ENCODE data around the gene CCDC146.

DNA sequence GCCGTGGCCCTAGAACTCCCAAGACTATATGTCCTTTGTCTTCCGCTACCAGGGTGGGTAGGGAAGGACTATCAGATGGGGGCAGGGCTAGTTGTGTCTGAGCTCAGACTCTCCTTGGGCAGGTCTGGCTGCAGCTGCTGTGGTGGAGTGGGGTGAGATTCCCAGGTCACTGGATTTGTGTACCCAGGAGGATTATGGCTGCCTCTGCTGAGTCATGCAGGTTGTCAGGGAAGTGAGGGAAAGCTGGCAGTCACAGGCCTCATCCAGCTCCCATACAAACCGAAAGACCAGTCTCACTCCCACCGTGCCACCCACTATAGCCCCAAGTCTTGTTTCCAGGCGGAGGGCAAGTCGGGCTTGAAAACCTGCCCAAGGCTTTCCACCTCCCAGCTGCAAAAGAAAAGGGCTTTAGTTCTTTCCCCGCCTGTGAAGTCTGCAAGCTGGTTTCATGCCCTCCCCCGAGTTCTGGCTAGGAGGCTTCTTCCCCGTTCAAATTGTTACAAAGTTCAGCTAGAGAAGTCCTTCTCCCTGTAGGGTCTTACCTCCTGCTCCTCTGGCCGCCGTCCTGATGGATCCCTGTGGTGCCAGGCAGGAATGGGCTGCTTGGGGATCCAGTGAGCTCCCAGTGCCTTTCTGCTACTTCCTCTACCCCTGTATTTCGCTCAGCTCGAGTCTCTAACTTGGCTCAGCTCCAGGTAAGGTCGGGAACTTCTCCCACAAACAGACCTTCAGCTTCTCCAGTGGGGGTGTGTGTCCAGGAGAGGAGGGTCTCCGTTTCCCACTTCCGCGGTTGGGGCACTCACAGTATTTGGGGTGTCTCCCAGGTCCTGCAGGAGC is 184.0 kb downstream of the CCDC146 start:
- TF ChIP-seq, protein P1, sequence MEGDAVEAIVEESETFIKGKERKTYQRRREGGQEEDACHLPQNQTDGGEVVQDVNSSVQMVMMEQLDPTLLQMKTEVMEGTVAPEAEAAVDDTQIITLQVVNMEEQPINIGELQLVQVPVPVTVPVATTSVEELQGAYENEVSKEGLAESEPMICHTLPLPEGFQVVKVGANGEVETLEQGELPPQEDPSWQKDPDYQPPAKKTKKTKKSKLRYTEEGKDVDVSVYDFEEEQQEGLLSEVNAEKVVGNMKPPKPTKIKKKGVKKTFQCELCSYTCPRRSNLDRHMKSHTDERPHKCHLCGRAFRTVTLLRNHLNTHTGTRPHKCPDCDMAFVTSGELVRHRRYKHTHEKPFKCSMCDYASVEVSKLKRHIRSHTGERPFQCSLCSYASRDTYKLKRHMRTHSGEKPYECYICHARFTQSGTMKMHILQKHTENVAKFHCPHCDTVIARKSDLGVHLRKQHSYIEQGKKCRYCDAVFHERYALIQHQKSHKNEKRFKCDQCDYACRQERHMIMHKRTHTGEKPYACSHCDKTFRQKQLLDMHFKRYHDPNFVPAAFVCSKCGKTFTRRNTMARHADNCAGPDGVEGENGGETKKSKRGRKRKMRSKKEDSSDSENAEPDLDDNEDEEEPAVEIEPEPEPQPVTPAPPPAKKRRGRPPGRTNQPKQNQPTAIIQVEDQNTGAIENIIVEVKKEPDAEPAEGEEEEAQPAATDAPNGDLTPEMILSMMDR (IDR thresholded peaks at IDR 0.05): no peak
- no peak for TF ChIP-seq POLR2A (IDR thresholded peaks at IDR 0.05)

Data from right lobe of liver (tissue), 4 donors.